NT2/D1 (cell line): ENCODE measurements around the gene SLC16A13.

Experiments used
- YY1 ChIP-seq: IDR thresholded peaks from 2 replicates; pipeline ENCODE4 v1.6.1; 2011; ENCODE audit not compliant: insufficient read length, insufficient read depth
- ZNF274 ChIP-seq: IDR thresholded peaks from 2 replicates; pipeline ENCODE4 v1.6.1; 2011; ENCODE audit warnings: mild to moderate bottlenecking, low read depth, low read length

DNA sequence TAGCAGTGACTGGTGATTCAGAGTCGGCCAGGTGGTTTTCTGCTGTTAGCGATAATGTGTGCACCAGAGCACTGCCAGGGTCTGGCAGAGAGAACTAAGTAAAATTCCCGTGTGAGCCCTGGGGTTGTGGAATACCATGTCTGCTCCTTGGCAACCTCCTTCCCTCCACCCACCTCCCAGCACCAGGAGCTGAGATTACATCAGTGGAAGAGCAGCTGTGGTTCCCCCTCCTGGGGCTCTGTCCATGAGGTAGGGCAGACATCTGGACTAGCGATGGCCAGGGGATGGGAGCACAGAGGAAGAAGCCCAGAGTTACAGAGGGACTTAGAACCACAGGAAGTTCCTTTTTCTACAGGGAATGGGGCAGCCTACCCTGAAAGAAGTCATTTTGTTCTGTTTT, 28.4 kb downstream of the SLC16A13 start:
- TF ChIP-seq ZNF274 (no peak), YY1 (no peak)
